GM11168 (cell line): ENCODE data around the gene SIPA1L3.
"Not testable (repeated sequence)": the region's sequence is repeated elsewhere in the genome, so short reads cannot be mapped to it uniquely, and the experiment has no call there.

ENCODE experiments used
- in situ Hi-C: fragments of 300-500 bp; cut with MboI; formaldehyde crosslinking; loops from one replicate; pipeline ENCODE4 v1.12.0; 2022; ENCODE audit warnings: low sequenced_read_pairs; ENCODE audit not compliant: unreplicated experiment

SIPA1L3 gene

DNA sequence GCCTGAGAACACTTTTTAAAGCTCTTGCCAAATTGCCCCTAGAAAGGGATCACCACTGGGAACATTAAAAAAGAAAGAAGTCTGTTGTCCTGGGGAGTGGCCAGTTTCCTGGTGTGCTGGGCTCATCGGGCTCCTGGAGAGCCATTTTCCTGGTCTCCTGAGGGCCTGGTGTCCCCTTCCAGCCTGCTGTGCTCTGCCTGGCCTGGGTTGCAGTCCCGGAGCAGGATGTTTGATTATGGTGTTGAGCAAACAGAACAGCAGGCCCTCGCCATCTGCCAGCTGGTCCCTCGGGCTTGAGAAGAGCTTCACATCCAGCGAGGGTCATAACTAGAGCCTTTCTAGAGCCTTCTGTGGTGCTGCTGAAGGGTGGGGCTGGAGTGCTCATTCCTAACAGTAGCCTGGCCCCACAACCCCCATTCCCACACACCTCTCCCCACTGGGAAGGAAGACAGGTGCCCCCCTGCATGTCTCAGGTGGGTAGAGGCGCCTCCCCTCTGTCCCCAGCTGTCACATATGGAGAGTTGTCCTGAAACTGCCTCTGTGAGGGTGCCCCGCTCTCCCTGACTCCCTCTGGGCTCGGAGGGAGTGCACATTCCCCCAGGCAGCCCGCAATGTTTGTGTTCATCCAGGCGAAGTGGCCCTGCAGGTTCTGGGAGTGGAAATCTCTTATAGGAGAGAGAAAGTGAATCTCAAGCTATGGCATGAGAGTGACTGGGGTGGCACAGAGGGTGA, 151.1 kb downstream of the SIPA1L3 start:
- in situ Hi-C loops = no loop called here

DNA sequence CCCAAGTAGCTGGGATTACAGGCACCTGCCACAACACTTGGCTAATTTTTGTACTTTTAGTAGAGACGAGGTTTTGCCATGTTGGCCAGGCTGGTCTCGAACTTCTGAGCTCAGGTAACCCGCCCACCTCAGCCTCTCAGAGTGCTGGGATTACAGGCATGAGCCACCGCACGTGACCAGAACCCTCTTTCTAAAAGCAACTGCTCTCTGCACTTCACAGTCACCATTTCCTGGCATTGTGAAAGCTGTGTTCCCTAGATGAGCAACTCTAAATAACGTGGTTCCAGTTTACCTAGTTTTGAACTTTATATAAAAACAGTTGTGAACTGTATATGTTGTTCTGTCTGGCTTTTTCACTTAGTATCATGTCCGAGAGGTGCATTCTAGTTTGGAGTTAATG, 152.9 kb downstream of the SIPA1L3 start:
- in situ Hi-C loops = no loop called here

DNA sequence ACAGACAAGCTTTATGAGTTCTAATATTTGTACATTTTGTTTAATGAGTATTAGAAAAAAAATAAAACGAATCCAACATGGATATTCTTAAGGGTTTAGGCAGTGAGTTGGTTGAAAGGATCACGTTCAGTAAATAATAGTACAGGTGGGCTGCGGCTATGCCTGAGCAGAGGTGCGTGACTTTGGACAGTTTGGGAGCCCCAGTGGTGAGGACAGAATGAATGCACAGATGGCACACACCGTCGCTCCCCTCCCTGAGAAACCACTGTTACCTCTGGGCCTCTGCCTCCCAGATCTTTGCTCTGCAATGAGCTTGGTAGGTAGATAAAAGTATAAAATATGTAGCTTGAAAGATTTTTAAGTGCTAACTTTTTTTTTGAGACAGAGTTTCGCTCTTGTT, 153.3 kb downstream of the SIPA1L3 start:
- in situ Hi-C loops = no loop called here

DNA sequence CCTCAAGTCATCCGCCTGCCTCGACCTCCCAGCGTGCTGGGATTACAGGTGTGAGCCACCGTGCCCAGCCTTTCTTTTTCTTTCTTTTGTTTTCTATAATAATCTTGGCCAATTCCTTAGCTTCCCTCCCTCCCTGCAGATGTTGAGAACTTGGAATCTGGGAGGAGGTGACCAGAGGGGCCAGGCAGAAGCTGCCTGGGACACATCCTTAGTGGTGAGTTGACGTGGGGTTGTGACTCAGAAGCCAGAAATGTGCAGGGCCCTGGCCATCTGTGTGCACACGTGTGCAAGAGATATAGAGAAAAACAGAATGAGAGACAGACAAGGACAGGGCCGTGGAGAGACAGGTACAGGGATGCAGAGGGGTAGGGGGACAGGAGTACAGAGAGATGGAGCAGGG, 154.3 kb downstream of the SIPA1L3 start:
- in situ Hi-C loops = no loop called here

DNA sequence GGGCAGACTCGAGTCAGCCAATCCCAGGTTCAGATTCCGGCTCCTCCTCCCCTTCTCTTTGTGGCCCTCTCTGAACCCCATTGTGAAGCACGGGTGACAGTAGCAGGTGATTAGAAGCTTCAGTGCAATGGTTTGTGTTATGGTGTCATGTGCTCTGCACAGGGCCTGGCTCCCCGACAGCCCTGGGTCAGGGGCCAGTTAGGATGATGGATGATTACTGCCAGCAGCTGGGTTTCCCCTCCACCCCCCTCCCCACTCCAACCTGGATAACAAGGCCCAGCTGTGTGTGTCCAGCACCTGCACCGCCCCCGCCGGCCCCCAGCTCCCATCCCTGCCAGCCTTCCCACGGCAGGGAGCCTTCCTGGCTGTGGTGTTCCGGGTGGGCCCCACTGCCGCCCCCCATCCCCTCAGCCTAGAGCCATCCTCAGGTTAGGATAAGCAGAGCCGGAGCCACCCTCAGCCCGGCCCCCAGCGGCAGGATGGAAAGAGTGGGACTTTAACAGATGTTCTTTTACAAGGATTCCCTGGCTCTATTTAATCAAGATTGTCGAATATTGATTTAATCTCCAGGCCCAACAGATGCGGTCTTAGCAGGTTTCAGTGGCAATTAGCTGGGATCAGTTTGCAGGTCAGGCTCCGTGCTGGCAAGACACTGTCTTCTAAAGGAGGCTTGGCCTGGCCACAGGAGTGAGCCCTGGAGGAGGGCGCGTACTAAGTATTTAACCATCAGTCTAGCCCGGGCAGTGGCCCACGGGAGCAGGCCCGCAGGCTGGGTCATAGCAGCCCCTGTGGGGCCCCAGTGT, 156.2 kb downstream of the SIPA1L3 start:
- in situ Hi-C loops = no loop called here

DNA sequence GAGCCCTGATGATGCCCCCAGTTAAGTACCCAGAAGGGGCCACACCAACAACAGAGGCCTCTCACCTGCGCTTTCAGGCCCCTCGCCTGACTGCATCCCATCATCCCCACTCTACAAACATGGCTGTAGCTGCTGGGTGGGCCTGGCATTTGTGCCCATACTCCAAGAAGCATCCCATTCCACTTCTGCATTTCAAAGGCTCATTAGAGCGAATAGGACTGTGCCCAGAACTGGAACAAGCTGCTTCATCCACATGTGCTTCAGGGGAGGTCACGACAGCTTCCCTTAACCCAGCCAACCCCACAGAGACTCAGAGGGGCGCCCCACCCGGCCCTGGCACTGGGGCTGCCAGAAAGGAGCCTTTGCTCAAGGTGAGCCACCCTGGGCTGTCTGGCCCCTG, 156.9 kb downstream of the SIPA1L3 start:
- in situ Hi-C loops = no loop called here

DNA sequence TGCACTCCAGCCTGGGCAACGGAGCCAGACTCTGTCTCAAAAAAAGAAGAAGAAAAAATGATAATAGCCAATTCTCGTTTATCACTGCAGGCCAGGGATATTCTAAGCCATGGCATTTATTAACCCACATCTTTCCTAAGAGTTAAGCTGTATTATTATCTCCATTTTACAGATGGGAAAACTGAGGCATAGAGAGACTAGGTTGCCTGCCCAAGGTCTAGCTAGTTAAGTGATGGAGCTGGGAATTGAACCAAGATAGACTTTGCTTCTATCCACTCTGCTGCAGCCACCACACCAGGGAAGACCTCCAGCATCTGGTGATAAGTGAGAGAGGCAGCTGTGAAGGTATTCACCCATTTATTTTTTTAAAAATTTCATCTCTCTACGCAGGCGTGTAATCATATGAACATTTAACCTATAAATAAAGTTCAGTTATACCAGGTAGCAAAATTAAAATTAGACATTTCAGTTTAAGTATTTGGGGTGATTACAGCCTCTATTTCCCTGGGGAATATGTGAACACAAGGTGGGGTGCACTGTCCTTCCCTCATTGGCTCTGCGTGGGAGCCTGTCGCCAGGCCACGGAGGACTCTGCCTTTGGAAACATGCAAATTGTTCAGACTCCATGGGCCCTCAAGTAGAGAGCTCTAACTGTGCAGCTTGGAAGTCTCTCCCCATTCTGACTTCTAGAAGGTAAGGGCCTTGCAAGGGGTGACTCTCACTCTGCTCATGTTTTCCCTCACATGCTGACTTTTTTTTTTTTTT, 157.8 kb downstream of the SIPA1L3 start:
- in situ Hi-C loops = no loop called here

DNA sequence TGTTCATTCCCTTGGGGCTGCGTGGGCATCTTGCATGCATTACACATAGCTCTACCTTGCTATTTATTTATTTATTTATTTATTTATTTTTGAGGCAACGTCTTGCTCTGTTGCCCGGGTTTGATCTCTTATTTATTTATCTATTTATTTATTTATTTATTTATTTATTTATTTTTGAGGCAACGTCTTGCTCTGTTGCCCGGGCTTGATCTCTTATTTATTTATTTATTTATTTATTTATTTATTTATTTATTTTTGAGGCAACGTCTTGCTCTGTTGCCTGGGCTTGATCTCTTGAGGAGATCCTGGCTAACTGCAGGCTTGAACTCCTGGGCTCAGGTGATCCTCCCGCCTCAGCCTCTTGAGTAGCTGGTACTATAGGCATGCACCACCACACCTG, 158.8 kb downstream of the SIPA1L3 start:
- in situ Hi-C loops = not testable (repeated sequence)

DNA sequence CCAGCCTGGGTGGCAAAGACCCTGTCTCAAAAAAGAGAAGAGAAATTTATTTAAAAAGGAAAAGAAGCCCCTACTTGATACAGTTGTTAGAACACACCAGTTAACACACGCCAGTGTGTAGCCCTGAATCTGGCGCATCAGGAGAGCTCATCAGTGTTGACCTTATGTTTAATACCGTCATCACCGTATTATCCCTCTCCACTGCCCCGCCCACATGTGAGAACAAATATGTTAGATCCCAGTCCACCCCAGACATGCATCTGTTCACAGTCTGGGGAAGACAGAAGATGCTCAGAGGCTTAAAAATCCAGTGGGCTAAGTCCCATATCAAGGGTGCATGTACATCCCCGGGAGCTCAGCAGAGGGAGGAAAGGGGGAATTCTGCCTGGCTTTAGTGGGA, 161.8 kb downstream of the SIPA1L3 start:
- in situ Hi-C loops = no loop called here

DNA sequence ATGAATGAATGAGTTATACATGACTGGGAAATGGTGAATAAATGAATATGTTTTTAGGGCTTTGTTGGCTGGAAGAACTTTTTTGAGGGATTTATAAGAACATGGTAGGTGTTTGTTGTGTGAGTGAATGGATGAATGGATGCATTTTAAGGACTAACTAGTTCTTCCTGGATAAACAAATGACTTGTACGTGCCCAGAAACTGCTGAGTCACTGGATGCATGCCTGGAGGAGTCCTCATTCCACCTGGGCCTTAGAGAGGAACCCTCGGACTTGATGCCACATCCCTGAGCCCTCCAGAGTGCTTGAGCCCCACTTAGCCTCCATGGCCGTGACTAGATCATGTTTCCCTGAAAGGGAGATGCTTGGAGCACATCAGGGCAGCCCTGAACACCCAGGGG, 163.6 kb downstream of the SIPA1L3 start:
- in situ Hi-C loops = no loop called here

DNA sequence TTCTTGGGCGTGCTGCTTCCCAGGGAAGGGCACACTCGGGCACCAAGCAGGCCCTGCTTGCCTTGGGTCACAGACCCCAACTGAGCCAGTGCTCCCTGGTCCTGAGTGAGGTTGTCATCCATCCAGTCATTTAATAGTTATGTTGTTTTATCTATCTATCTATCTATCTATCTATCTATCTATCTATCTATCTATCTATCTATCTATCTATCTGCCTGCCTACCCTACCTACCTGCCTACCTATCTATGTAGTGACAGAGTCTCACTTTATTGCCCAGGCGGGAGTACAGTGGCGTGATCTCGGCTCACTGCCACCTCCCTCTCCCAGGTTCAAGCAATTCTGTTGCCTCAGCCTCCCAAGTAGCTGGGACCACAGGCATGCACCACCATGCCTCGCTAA, 164.0 kb downstream of the SIPA1L3 start:
- in situ Hi-C loops = not testable (repeated sequence)

DNA sequence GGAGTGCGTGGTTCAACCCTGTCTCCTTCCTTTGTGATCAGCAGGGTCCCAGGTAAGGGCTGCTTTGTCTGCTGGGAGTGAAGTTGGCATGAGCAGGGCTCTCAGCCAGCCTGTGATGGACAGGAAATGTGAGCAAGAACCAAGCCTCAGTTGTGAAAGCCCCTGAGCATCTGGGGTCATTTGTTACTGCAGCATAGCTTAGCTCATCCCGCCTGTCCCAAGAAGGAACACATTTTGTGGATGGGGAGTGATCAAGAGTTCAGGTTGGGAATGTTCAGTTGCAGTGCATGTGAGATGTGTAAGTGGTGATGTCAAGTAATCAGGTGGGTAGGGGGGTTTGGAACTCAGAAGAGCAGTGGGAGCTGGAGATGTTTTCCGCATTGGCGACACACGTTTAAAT, 164.6 kb downstream of the SIPA1L3 start:
- in situ Hi-C loops = no loop called here

DNA sequence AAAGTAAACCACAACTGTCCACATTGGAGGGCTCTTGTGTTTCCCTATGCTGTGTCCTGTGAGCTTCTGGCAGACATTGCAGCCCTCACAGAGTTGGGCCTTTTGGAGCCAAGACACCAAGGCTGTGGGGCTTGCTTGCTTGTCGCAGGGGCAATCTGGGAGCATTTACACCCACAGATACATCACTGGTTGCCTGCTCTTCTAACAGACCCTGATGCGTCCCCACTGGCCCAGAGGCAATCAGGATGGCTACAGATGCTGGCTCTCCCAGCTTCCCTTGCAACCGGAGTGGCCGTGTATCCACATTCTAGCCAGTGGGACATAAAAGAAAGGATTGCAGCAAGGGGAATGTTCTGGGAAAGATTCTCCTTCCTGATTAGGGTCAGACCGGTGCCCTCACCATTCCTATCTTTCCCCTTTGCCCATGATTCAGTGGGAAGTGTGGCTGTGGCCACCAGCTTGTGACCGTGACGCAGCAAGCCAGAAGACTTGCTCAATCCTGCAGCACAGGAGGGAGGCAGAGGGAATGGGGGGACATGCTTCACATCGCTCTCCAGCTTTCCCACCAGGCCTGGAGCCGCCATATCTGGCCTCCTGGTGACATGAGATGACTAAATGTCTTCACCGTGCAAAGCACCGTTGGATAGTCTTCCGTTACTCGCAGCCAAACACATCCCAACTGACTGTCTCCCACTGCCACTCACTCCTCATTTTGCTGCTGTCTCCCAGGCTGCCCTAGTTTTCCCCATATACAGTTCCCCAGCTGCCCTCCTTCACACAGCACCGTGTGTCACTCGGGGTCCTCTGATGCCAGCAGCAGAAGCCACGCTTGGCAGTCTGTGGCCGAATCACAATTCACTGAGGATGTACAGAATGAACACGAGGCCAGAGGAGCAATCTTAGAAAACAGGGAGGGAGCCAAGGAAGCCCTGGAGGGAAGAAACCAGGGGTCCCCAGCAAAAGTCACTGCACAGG, 166.1 kb downstream of the SIPA1L3 start:
- in situ Hi-C loops = no loop called here

DNA sequence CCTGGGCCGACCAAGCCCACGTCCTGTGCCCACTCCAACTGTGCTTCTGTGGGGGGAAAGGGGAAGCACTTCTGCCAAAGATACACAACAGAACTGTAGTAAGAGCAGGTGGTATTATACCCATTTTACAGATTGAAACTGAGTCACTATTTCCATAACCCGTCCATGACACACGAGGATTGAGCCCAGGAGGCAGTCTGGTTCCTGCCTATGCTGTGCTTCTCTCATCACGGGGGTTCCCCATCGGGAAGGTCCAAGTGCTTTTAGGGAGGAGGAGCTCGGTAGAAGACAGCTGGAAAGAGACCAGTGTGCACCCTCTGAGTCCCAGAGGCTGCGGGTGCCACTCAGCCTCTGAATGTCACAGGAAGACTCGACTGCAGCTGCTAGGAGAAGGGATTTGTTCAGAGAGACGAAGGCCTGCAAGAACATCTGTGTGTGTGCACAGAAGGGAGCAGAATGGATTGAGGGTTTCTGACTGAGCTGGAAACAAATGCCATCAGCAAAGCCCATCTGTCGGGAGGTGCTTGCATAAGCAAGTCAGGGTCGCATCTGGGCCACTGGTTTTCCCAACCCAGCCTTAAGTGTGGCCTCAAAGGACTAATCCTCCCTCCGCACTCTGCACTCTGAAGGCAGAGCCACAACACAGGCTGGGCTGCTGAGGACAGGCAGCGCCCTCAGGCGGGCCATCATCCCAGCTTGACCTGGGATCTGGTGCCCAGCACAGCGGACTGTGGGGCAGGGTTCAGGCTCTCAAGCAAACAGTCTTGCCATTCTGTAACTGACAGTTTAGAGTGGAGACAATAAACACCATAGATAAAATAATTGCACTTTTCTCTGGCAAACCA, 167.1 kb downstream of the SIPA1L3 start:
- in situ Hi-C loops = no loop called here

DNA sequence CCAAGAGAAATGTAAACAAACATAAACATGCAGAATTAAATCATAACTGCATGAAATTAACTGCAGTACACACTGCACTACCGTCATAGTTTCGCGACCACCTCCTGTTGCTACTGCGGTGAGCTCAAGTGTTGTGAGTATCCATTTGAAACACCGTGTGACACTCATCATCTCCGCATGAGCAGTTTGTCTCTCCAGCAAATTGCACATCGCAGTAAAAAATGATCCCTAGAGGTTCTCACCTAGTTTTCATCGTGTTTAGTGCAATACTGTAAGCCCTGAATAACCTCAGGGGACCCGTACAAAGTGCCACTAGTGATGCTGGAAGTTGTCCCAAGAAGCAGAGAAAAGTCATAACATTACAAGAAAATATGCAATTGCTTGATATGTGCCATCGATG, 169.3 kb downstream of the SIPA1L3 start:
- in situ Hi-C loops = no loop called here

DNA sequence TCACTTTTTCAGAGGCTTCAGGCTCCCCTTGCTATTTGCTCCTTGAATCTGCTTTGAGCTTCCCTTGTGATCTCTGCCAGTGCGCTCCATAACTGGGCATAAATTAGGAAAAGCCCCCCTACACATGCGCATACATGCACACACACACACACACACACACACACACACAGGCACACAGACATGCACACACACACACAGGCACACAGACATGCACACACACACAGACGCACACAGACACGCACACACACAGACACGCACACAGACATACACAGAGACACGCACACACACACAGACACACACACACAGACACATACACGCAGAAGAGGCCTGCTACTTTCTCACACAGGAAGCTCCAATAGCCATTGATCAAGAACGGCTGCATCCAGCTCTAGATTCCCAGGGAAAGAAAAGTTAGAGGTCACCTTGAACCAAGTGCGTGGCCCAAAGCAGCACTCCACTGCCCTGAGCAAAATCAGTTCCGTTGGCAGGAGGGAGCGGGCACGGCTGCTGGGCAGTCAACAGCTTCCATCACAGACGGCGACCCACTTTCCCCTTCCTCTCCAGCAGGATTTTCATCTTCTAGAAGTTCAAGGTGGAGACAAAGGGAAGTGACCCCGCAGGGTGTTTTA, 171.4 kb downstream of the SIPA1L3 start:
- in situ Hi-C loops = no loop called here

DNA sequence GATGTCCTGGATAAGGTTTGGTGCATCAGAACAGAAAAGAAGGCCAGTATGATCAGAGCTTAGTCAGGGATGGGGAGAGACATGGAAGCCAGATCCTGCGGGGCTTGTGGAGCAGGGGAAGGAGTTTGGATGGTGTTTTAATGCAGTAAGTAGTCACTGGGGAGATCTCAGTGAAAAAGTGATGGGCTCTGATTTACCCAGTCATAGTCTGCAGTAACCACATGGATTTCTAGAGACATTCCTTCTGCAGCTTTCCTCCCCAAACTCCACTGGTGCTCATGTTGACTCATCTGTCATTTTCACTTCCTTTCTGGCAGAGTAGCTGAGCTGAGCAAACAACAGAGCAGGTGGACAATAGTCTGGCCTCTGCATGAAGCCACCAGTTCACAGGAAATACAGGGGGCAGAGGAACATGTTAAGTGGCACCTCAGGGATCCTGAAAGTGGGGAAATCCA, 172.9 kb downstream of the SIPA1L3 start:
- in situ Hi-C loops = no loop called here

DNA sequence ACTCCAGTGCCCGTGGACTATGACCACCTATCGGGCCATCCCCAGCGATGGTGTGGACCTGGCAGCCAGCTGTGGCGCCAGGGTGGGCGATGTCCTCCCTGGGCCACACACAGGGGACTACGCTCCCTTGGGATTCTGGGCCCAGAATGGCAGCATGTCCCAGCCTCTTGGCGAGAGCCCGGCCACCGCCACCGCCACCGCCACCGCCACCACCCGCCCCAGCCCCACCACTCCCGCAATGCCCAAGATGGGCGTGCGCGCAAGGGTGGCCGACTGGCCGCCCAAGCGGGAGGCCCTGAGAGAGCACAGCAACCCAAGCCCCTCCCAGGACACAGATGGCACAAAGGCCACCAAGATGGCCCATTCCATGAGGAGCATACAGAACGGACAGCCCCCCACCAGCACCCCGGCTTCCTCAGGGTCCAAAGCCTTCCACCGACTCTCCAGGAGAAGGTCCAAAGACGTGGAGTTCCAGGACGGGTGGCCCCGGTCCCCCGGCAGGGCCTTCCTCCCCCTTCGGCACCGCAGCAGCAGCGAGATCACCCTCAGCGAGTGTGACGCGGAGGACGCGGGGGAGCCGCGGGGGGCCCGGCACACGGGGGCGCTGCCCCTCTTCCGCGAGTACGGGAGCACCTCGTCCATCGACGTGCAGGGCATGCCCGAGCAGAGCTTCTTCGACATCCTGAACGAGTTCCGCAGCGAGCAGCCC, 174.7 kb downstream of the SIPA1L3 start:
- in situ Hi-C loops = no loop called here
